OCI-LY7 (cell line): ENCODE results near the gene ZNF644.

Source experiments
- CTCF ChIP-seq: fragments of 200-600 bp; sonication (generic); conservative IDR thresholded peaks from 2 replicates; pipeline ENCODE4 v1.5.1; 2014; ENCODE audit warnings: mild to moderate bottlenecking, antibody characterized with exemption, low read length, moderate library complexity, mixed read lengths
- EZH2phosphoT487 ChIP-seq: fragments of 200-600 bp; sonication (generic); IDR thresholded peaks from 2 replicates; pipeline ENCODE4 v1.6.1; 2018; ENCODE audit warnings: low read depth, borderline replicate concordance, mild to moderate bottlenecking, mixed run types, antibody characterized with exemption, low read length, moderate library complexity, mixed read lengths

- TF ChIP-seq CTCF: no peak
- TF ChIP-seq EZH2phosphoT487: no peak
These were observed 66.1 kb downstream of the ZNF644 start for GRCh38 chr1:90955769-90956168.
